HepG2 (cell line): ENCODE results near the gene CD6. TPM values are rescaled to one million over a fixed set of nuclear protein-coding genes. Genes with fewer than 3 reads are reported as not detected.

Experiments
- ATAC-seq: fragments of 200-7000 bp; cut with Tn5 transposase; 3 replicates; pipeline ENCODE4 v1.9.1; 2020; ENCODE audit warnings: mild to moderate bottlenecking, moderate library complexity
- BruUV-seq: library from RNA; stranded (reverse); fragments of 400-500 nt; replicated peaks from 2 replicates; lab custom pipeline; 2021; lab: Mats Ljungman, UMichigan
- CTCF ChIA-PET: fragments of 300-600 bp; formaldehyde crosslinking; extraction: SDS; loops from one replicate; lab custom pipeline; 2021; ENCODE audit warnings: low total read pairs, inconsistent platforms, low intra/inter-chr PET ratio; lab: Yijun Ruan, JAX
- POLR2A ChIA-PET: fragments of 350-600 bp; sonication (Branson Sonifier 250); formaldehyde crosslinking; loops from one replicate; lab custom pipeline; 2020; ENCODE audit warnings: antibody characterized with exemption, inconsistent platforms; lab: Yijun Ruan, JAX
- DNase-seq: peaks from one replicate; pipeline ENCODE4 v3.0.0-alpha.2; 2015; ENCODE audit warnings: low spot score
- FAIRE-seq: peaks from 3 replicates; lab custom pipeline; 2011; peaks lifted over from hg19 to GRCh38; lab: Jason Lieb, UNC
- H2AFZ ChIP-seq: one replicate; pipeline ENCODE4 v1.6.1; 2011; ENCODE audit warnings: low read length, inconsistent platforms
- H3K27ac ChIP-seq: fragments of 300-600 bp; 3 replicates; pipeline ENCODE4 v1.8.0; 2011; ENCODE audit warnings: mixed run types, mild to moderate bottlenecking, mixed read lengths, low read length, inconsistent platforms; ENCODE audit not compliant: insufficient read depth; ENCODE audit errors: extremely low read length
- H3K27me3 ChIP-seq, 2 experiments: fragments of 200-600 bp in 1 of 2; 2 replicates in 1 of 2; 3 replicates in 1 of 2; pipeline versions ENCODE4 v1.6.0 to v1.8.0; 2011; ENCODE audit warnings: low read length in 2 of 2, mild to moderate bottlenecking in 2 of 2, moderate library complexity in 2 of 2, inconsistent platforms in 1 of 2; ENCODE audit not compliant: insufficient read depth in 2 of 2, control insufficient read depth in 1 of 2
- H3K36me3 ChIP-seq, 2 experiments: fragments of 200-600 bp in 1 of 2; replicated peaks in 1 of 2; 2 replicates in 1 of 2; 3 replicates in 1 of 2; pipeline versions ENCODE4 v1.5.1 to v1.8.0; 2011; ENCODE audit warnings: low read length in 2 of 2, inconsistent platforms in 1 of 2; ENCODE audit not compliant: insufficient read depth in 2 of 2, control insufficient read depth in 1 of 2
- H3K4me1 ChIP-seq: 2 replicates; pipeline ENCODE4 v1.5.1; 2012; ENCODE audit warnings: low read length, inconsistent platforms; ENCODE audit not compliant: insufficient read depth
- H3K4me2 ChIP-seq: 2 replicates; pipeline ENCODE4 v1.6.0; 2011; ENCODE audit warnings: low read depth, low read length, inconsistent platforms
- H3K4me3 ChIP-seq, 3 experiments: fragments of 200-600 bp in 1 of 3; sonication (generic), shearing (Covaris generic) in 1 of 3; replicated peaks in 1 of 3; 2 replicates each; pipeline ENCODE4 v1.5.1; 2011 to 2016; ENCODE audit warnings: low read length in 3 of 3, inconsistent platforms in 2 of 3, low read depth in 2 of 3, mild to moderate bottlenecking in 2 of 3, control low read depth in 1 of 3, mixed read lengths in 1 of 3; ENCODE audit not compliant: insufficient read depth in 1 of 3
- H3K79me2 ChIP-seq: one replicate; pipeline ENCODE4 v1.6.1; 2011; ENCODE audit warnings: low read length, inconsistent platforms; ENCODE audit not compliant: insufficient read depth
- H3K9ac ChIP-seq: 2 replicates; pipeline ENCODE4 v1.6.0; 2011; ENCODE audit warnings: mild to moderate bottlenecking, low read depth, low read length, inconsistent platforms; ENCODE audit not compliant: insufficient read depth
- H3K9me3 ChIP-seq: 2 replicates; pipeline ENCODE4 v1.5.1; 2012; ENCODE audit warnings: mild to moderate bottlenecking, low read length
- H4K20me1 ChIP-seq: 2 replicates; pipeline ENCODE4 v1.6.0; 2011; ENCODE audit warnings: inconsistent platforms, mild to moderate bottlenecking, low read length, moderate library complexity; ENCODE audit not compliant: insufficient read depth
- DNMT3B ChIP-seq: conservative IDR thresholded peaks from 2 replicates; pipeline ENCODE4 v1.6.1; 2016; ENCODE audit warnings: missing biosample characterization, control low read depth
- ESRRA ChIP-seq: sonication (generic); formaldehyde crosslinking; IDR thresholded peaks from 2 replicates; pipeline ENCODE4 v1.5.1; 2020; ENCODE audit warnings: mild to moderate bottlenecking, low read depth, missing genetic modification reagents
- HMG20B ChIP-seq: conservative IDR thresholded peaks from 2 replicates; pipeline ENCODE4 v1.6.1; 2016; ENCODE audit warnings: missing genetic modification reagents, missing compliant biosample characterization
- KLF16 ChIP-seq, 2 experiments: sonication (generic) in 1 of 2; formaldehyde crosslinking in 1 of 2; IDR thresholded peaks; 2 replicates each; pipeline versions ENCODE4 v1.6.1 to v1.8.0; 2016 to 2023; ENCODE audit warnings: missing genetic modification reagents in 2 of 2, missing compliant biosample characterization in 1 of 2
- MIER2 ChIP-seq: IDR thresholded peaks from 2 replicates; pipeline ENCODE4 v1.6.1; 2016; ENCODE audit warnings: missing biosample characterization, missing genetic modification reagents
- NFYC ChIP-seq: IDR thresholded peaks from 2 replicates; pipeline ENCODE4 v1.6.1; 2016; ENCODE audit warnings: missing genetic modification reagents, missing compliant biosample characterization
- NR0B2 ChIP-seq: sonication (generic); formaldehyde crosslinking; IDR thresholded peaks from 2 replicates; pipeline ENCODE4 v1.4.0; 2020; ENCODE audit warnings: mild to moderate bottlenecking, missing genetic modification reagents
- PLSCR1 ChIP-seq: sonication (generic); formaldehyde crosslinking; IDR thresholded peaks from 2 replicates; pipeline ENCODE4 v1.5.0; 2020; ENCODE audit warnings: missing genetic modification reagents, mild to moderate bottlenecking, borderline replicate concordance
- PRMT3 ChIP-seq: sonication (generic); formaldehyde crosslinking; IDR thresholded peaks from 2 replicates; pipeline ENCODE4 v1.8.1; 2022; ENCODE audit warnings: low read depth, mild to moderate bottlenecking, moderate library complexity, missing genetic modification reagents, borderline replicate concordance
- RARA ChIP-seq: IDR thresholded peaks from 2 replicates; pipeline ENCODE4 v1.6.1; 2016; ENCODE audit warnings: missing genetic modification reagents, missing compliant biosample characterization
- RFX1 ChIP-seq: fragments of 450-650 bp; IDR thresholded peaks from 2 replicates; pipeline ENCODE4 v1.6.1; 2017
- YEATS2 ChIP-seq: sonication (generic); formaldehyde crosslinking; IDR thresholded peaks from 2 replicates; pipeline ENCODE4 v1.4.0; 2020; ENCODE audit warnings: missing genetic modification reagents, borderline replicate concordance
- ZNF251 ChIP-seq: sonication (generic); formaldehyde crosslinking; IDR thresholded peaks from 2 replicates; pipeline ENCODE4 v1.9.0; 2021; ENCODE audit warnings: mild to moderate bottlenecking, missing genetic modification reagents
- ZNF264 ChIP-seq: sonication (generic); formaldehyde crosslinking; IDR thresholded peaks from 2 replicates; pipeline ENCODE4 v1.4.0; 2020; ENCODE audit warnings: missing genetic modification reagents
- ZNF737 ChIP-seq: sonication (generic); formaldehyde crosslinking; IDR thresholded peaks from 2 replicates; pipeline ENCODE4 v1.5.0; 2020; ENCODE audit warnings: missing genetic modification reagents, mild to moderate bottlenecking, borderline replicate concordance
- ZNF768 ChIP-seq: sonication (generic); formaldehyde crosslinking; IDR thresholded peaks from 2 replicates; pipeline ENCODE4 v1.4.0; 2020; ENCODE audit warnings: missing genetic modification reagents
- WGBS: methylation state at CpG from one replicate; pipeline ENCODE4 v1.1.6; 2017; ENCODE audit warnings: low lambda C conversion rate; 5-methylcytosine and 5-hydroxymethylcytosine counted together
- in situ Hi-C: cut with HindIII; loops from 2 replicates; pipeline ENCODE4 v1.10.0; 2017; ENCODE audit warnings: low pct_unique_long_range_greater_than_20kb; ENCODE audit not compliant: extremely low pct_ligation_motif_present
- intact Hi-C: fragments of 100-400 bp; cut with micrococcal nuclease; formaldehyde crosslinking; loops from one replicate; pipeline ENCODE4 v1.10.0; 2022; ENCODE audit not compliant: unreplicated experiment
- polyA plus RNA-seq, 8 experiments: library from polyadenylated mRNA; depleted of rRNA in 3 of 8; stranded (reverse) in 7 of 8; unstranded in 1 of 8; fragments of >200 nt; fragmentation: Illumina TruSeq in 4 of 8; extraction: Trizol in 4 of 8; gene quantifications; 2 replicates each; pipeline versions ENCODE4 v1.2.1 to v1.2.3, GENCODE V29; 2011 to 2016; ENCODE audit warnings: low read depth in 4 of 8, missing spikeins in 1 of 8, mixed read lengths in 1 of 8; ENCODE audit not compliant: insufficient read depth in 1 of 8
- total RNA-seq, 5 experiments: library from RNA; depleted of rRNA; stranded (reverse); fragments of >200 nt; fragmentation: Illumina TruSeq; extraction: Trizol; gene quantifications; 2 replicates each; pipeline ENCODE4 v1.2.3, GENCODE V29; 2016; ENCODE audit warnings: low read depth in 1 of 5
- TF ChIP-seq, protein P1 (sequence below): sonication (generic); formaldehyde crosslinking; conservative IDR thresholded peaks from 2 replicates; pipeline ENCODE4 v1.5.0; 2020; ENCODE audit warnings: missing genetic modification reagents

The CD6 gene
- total and polyA plus RNA-seq, 2 of the 13 experiments (the other 11 are each of a cell fraction or from before 2014, with no cell fraction given), result not detected

DNA sequence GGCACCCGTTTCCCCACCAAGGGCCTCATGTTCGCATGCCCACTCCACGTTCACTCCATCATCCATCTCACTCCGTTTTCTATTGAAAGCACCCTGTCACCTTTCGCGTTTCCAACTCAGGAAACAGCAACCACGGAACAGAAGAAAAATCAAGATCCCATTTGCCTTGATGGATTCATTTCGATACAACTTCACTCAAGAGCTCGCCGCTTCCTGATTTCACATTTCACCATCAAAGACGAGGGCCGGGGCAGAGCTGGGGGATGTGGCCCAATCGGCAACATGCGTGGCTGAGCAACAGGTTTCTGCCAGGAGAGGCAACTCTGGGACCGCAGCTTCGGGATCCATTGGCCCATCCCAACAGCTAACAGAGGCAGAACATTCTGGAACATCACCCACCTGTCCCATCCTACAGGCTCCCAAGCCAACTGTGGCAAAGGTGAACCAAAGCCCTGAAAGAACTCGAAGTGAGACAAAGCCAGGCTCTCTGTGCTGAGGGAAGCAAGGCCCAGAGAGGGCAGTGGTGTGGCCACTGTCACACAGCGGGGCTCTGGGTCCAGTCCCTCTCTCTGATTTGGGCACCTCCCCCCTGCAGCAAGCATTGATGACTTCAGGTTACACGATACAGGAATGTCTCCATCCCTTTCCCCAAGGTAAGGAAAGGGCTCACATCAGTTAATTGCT lies 94.6 kb downstream of the CD6 start:
- TF ChIP-seq ZNF768, result peak; percentile 85
- TF ChIP-seq NR0B2 (CRISPR knock-in tag), result no peak
- H3K9me3 ChIP-seq, result no peaks in the 10 kb centered on the region
- peaks cover 6 to 38% of the 10 kb centered on the region in 2 experiments; a peak in 4 of 5 replicates for H3K27me3 ChIP-seq
- POLR2A ChIA-PET, result no interaction called here
- ATAC-seq (no peak), DNase-seq (no peak), FAIRE-seq (no peak)
- H3K4me3 ChIP-seq, result no peak overlapping the region
- in situ Hi-C loops, result no loop called here
- H3K36me3 ChIP-seq, result no peaks in the 10 kb centered on the region
- no peaks in the 10 kb centered on the region for H3K79me2 ChIP-seq
- WGBS, result 52% methylated on average over 15 of the region's 19 CpGs
- H3K4me2 ChIP-seq, result no peak overlapping the region
- no peak overlapping the region for H3K9ac ChIP-seq
- no peak overlapping the region for H3K27ac ChIP-seq
- no peak overlapping the region for H2AFZ ChIP-seq
- intact Hi-C loops, result no loop called here
- H3K4me1 ChIP-seq, result no peaks in the 10 kb centered on the region
- no peaks in the 10 kb centered on the region for H4K20me1 ChIP-seq
- BruUV-seq, result no TSS peak
- CTCF ChIA-PET, result no interaction called here

DNA sequence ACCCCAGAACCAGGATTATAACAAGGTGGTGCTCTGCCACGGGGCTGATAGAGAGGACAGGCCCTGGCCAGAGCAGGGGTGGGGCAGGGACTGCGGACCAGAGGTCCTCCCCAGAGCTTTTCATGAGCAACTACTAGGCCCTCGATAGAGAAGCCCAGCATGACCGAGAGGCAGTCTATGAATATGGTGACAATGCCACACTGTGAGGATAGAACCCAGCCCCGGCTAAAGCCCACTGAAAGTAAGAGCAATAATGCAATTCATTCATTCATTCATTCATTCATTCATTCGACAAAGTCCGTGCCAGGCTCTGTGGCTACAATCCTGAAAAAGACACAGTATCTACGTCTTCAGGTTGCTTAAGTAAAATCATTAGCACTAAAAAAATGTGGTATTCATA lies 95.2 kb downstream of the CD6 start:
- in situ Hi-C loops (no loop called here), intact Hi-C loops (no loop called here)
- Histone ChIP-seq H3K9me3 (no peaks in the 10 kb centered on the region), H4K20me1 (no peaks in the 10 kb centered on the region), H3K4me1 (no peaks in the 10 kb centered on the region), H3K27ac (no peak overlapping the region), H3K79me2 (no peaks in the 10 kb centered on the region), H3K36me3 (no peaks in the 10 kb centered on the region), H2AFZ (no peak overlapping the region), H3K4me3 (no peak overlapping the region), H3K9ac (no peak overlapping the region), H3K4me2 (no peak overlapping the region), H3K27me3 (peaks cover 6 to 37% of the 10 kb centered on the region in 2 experiments; a peak in 4 of 5 replicates)
- DNase-seq (no peak), ATAC-seq (no peak), FAIRE-seq (no peak)
- BruUV-seq, result no TSS peak
- 34% methylated on average over 7 of the region's 8 CpGs for WGBS
- CTCF ChIA-PET, result no interaction called here
- POLR2A ChIA-PET, result no interaction called here
- TF ChIP-seq NFYC (CRISPR knock-in tag), result no peak
- no peak for TF ChIP-seq MIER2 (CRISPR knock-in tag)
- no peak for TF ChIP-seq HMG20B (CRISPR knock-in tag)
- TF ChIP-seq PRMT3 (CRISPR knock-in tag), result no peak
- TF ChIP-seq, protein P1, sequence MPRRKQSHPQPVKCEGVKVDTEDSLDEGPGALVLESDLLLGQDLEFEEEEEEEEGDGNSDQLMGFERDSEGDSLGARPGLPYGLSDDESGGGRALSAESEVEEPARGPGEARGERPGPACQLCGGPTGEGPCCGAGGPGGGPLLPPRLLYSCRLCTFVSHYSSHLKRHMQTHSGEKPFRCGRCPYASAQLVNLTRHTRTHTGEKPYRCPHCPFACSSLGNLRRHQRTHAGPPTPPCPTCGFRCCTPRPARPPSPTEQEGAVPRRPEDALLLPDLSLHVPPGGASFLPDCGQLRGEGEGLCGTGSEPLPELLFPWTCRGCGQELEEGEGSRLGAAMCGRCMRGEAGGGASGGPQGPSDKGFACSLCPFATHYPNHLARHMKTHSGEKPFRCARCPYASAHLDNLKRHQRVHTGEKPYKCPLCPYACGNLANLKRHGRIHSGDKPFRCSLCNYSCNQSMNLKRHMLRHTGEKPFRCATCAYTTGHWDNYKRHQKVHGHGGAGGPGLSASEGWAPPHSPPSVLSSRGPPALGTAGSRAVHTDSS (CRISPR knock-in tag), result no peak
- no peak for TF ChIP-seq DNMT3B (CRISPR knock-in tag)
- TF ChIP-seq ESRRA (CRISPR knock-in tag), result no peak
- no peak for TF ChIP-seq KLF16 (CRISPR knock-in tag; IDR thresholded peaks at IDR 0.05)
- TF ChIP-seq ZNF264 (CRISPR knock-in tag), result no peak
- no peak for TF ChIP-seq RFX1
- TF ChIP-seq RARA (CRISPR knock-in tag), result no peak
- no peak for TF ChIP-seq YEATS2
- TF ChIP-seq ZNF251 (CRISPR knock-in tag), result no peak
- no peak for TF ChIP-seq ZNF737 (CRISPR knock-in tag)
- no peak for TF ChIP-seq PLSCR1 (CRISPR knock-in tag)
